GM23338 (cell line): ENCODE data around the gene UNC5C. TPM values are rescaled to one million over a fixed set of nuclear protein-coding genes. Genes with fewer than 3 reads are reported as not detected.

Source experiments
- ATAC-seq: fragments of 200-7000 bp; cut with Tn5 transposase; 3 replicates; pipeline ENCODE4 v1.9.1; 2020
- DNase-seq: peaks from one replicate; pipeline ENCODE4 v3.0.0-alpha.2; 2015; ENCODE audit warnings: low spot score
- H2AFZ ChIP-seq: fragments of 200-600 bp; sonication (generic); 2 replicates; pipeline ENCODE4 v1.8.0; 2016; ENCODE audit warnings: antibody characterized with exemption, mild to moderate bottlenecking, moderate library complexity
- H3F3A ChIP-seq: fragments of 200-600 bp; sonication (generic); replicated peaks from 2 replicates; pipeline ENCODE4 v1.8.0; 2017; ENCODE audit warnings: antibody characterized with exemption, mixed run types, low read depth
- H3K27ac ChIP-seq: fragments of 200-600 bp; sonication (generic); 2 replicates; pipeline ENCODE4 v1.6.1; 2016; ENCODE audit warnings: low read depth
- H3K27me3 ChIP-seq: fragments of 200-600 bp; sonication (generic); 2 replicates; pipeline ENCODE4 v1.8.0; 2016; ENCODE audit warnings: mild to moderate bottlenecking, mixed run types, moderate library complexity; ENCODE audit not compliant: insufficient read depth
- H3K36me3 ChIP-seq: fragments of 200-600 bp; sonication (generic); 2 replicates; pipeline ENCODE4 v1.8.0; 2016; ENCODE audit warnings: mild to moderate bottlenecking; ENCODE audit not compliant: insufficient read depth
- H3K4me1 ChIP-seq: fragments of 200-600 bp; sonication (generic); 2 replicates; pipeline ENCODE4 v1.8.0; 2016; ENCODE audit warnings: mild to moderate bottlenecking, moderate library complexity; ENCODE audit not compliant: insufficient read depth
- H3K4me2 ChIP-seq: fragments of 200-600 bp; sonication (generic); 2 replicates; pipeline ENCODE4 v1.7.1; 2017; ENCODE audit warnings: mixed run types
- H3K4me3 ChIP-seq: fragments of 200-600 bp; sonication (generic); 2 replicates; pipeline ENCODE4 v1.6.1; 2016; ENCODE audit warnings: mixed run types
- H3K79me2 ChIP-seq: fragments of 200-600 bp; sonication (generic); replicated peaks from 2 replicates; pipeline ENCODE4 v1.8.0; 2017; ENCODE audit warnings: mild to moderate bottlenecking; ENCODE audit not compliant: insufficient read depth
- H3K9me2 ChIP-seq: fragments of 200-600 bp; sonication (generic); 2 replicates; pipeline ENCODE4 v1.8.0; 2017; ENCODE audit not compliant: insufficient read depth
- H4K20me1 ChIP-seq: fragments of 200-600 bp; sonication (generic); replicated peaks from 2 replicates; pipeline ENCODE4 v1.8.0; 2017; ENCODE audit warnings: mild to moderate bottlenecking; ENCODE audit not compliant: insufficient read depth
- H3K27ac Mint-ChIP-seq: 2 replicates; pipeline ENCODE4 v1.8.0; 2020; ENCODE audit warnings: inconsistent platforms, mild to moderate bottlenecking, moderate library complexity, mixed read lengths
- H3K27me3 Mint-ChIP-seq: 3 replicates; pipeline ENCODE4 v1.8.0; 2022; ENCODE audit warnings: low read depth, mild to moderate bottlenecking, moderate library complexity, mixed read lengths, inconsistent platforms; ENCODE audit not compliant: insufficient read depth, poor library complexity
- H3K36me3 Mint-ChIP-seq: 3 replicates; pipeline ENCODE4 v1.8.0; 2021; ENCODE audit warnings: low read depth, mild to moderate bottlenecking, inconsistent platforms, moderate library complexity, mixed read lengths
- H3K4me1 Mint-ChIP-seq: 3 replicates; pipeline ENCODE4 v1.8.0; 2020; ENCODE audit warnings: mild to moderate bottlenecking, inconsistent platforms, mixed read lengths
- H3K4me3 Mint-ChIP-seq: 3 replicates; pipeline ENCODE4 v1.8.0; 2021; ENCODE audit warnings: moderate library complexity, mild to moderate bottlenecking, inconsistent platforms, mixed read lengths
- H3K9me3 Mint-ChIP-seq: 3 replicates; pipeline ENCODE4 v1.8.0; 2020; ENCODE audit warnings: moderate library complexity, mild to moderate bottlenecking, inconsistent platforms, mixed read lengths
- CREB1 ChIP-seq: fragments of 250-450 bp; sonication (Bioruptor Pico); IDR thresholded peaks from 2 replicates; pipeline ENCODE4 v1.5.0; 2020; ENCODE audit warnings: low read depth, mild to moderate bottlenecking, moderate library complexity
- ETS1 ChIP-seq: IDR thresholded peaks from 2 replicates; pipeline ENCODE4 v1.6.1; 2016; ENCODE audit warnings: antibody characterized with exemption
- EZH2 ChIP-seq: fragments of 200-600 bp; sonication (generic); IDR thresholded peaks from one replicate; pipeline ENCODE4 v1.8.0; 2017; ENCODE audit warnings: antibody characterized with exemption, mild to moderate bottlenecking, low read depth; ENCODE audit not compliant: unreplicated experiment
- EZH2phosphoT487 ChIP-seq: fragments of 200-600 bp; sonication (generic); IDR thresholded peaks from one replicate; pipeline ENCODE4 v1.8.1; 2018; ENCODE audit warnings: antibody characterized with exemption; ENCODE audit not compliant: unreplicated experiment
- JUNB ChIP-seq: IDR thresholded peaks from one replicate; pipeline ENCODE4 v1.6.1; 2016; ENCODE audit warnings: antibody characterized with exemption; ENCODE audit not compliant: unreplicated experiment
- NANOG ChIP-seq: IDR thresholded peaks from 2 replicates; pipeline ENCODE4 v1.6.1; 2016; ENCODE audit warnings: antibody characterized with exemption, borderline replicate concordance
- REST ChIP-seq: IDR thresholded peaks from one replicate; pipeline ENCODE4 v1.6.1; 2018; ENCODE audit warnings: antibody characterized with exemption; ENCODE audit not compliant: unreplicated experiment
- STAT1 ChIP-seq: IDR thresholded peaks from one replicate; pipeline ENCODE4 v1.6.1; 2016; ENCODE audit warnings: antibody characterized with exemption; ENCODE audit not compliant: unreplicated experiment
- ZNF331 ChIP-seq: fragments of 250-450 bp; sonication (Bioruptor Pico); IDR thresholded peaks from 2 replicates; pipeline ENCODE4 v1.5.0; 2020; ENCODE audit warnings: low read depth, mild to moderate bottlenecking, moderate library complexity
- ZNF462 ChIP-seq: fragments of 250-450 bp; sonication (Bioruptor Pico); IDR thresholded peaks from 2 replicates; pipeline ENCODE4 v1.5.0; 2020; ENCODE audit warnings: mild to moderate bottlenecking, moderate library complexity
- polyA plus RNA-seq: library from polyadenylated mRNA; unstranded; fragments of >200 nt; fragmentation: Nextera tagmentation; extraction: Ambion mirVana; gene quantifications from 2 replicates; pipeline ENCODE4 v1.2.1, GENCODE V29; 2016
- total RNA-seq: library from RNA; depleted of rRNA; stranded (reverse); fragments of >200 nt; shearing (Covaris generic); gene quantifications from 2 replicates; pipeline ENCODE4 v1.2.3, GENCODE V29; 2014

UNC5C gene
- total and polyA plus RNA-seq, 2 experiments from 2014 or later = 0.08 to 0.21 TPM

GRCh38 chr4:95284655-95285054 lies 264.1 kb downstream of the UNC5C start:
- Histone ChIP-seq H3K4me3 (no peak overlapping the region), H3K4me1 (no peaks in the 10 kb centered on the region), H3K27ac (no peak overlapping the region), H3K27me3 (no peaks in the 10 kb centered on the region), H2AFZ (no peak overlapping the region), H3K9me2 (peaks cover 9% of the 10 kb centered on the region; the same call in 1 of the 2 replicates), H3K79me2 (no peaks in the 10 kb centered on the region), H3K4me2 (no peak overlapping the region), H3K36me3 (no peaks in the 10 kb centered on the region), H4K20me1 (no peaks in the 10 kb centered on the region), H3F3A (no peaks in the 10 kb centered on the region)
- ATAC-seq (no peak), DNase-seq (no peak)
- Mint-ChIP-seq H3K27ac (no peak overlapping the region), H3K4me3 (no peak overlapping the region), H3K4me1 (peaks cover 5% of the 10 kb centered on the region; the same call in 1 of the 3 replicates), H3K27me3 (no peaks in the 10 kb centered on the region), H3K9me3 (peaks cover 8% of the 10 kb centered on the region), H3K36me3 (peaks cover 4% of the 10 kb centered on the region; the same call in 2 of the 3 replicates)
- TF ChIP-seq JUNB (no peak), ETS1 (no peak), STAT1 (no peak), EZH2phosphoT487 (no peak), EZH2 (no peak)

GRCh38 chr4:95283320-95283719 lies 265.5 kb downstream of the UNC5C start:
- H3K36me3 Mint-ChIP-seq = no peaks in the 10 kb centered on the region
- no peak overlapping the region for H3K4me2 ChIP-seq
- no peaks in the 10 kb centered on the region for H3K27me3 Mint-ChIP-seq
- H3K4me1 ChIP-seq = no peaks in the 10 kb centered on the region
- no peak overlapping the region for H3K27ac Mint-ChIP-seq
- H3K4me3 ChIP-seq = no peak overlapping the region
- no peak overlapping the region for H2AFZ ChIP-seq
- peaks cover 3% of the 10 kb centered on the region; the same call in 2 of the 3 replicates for H3K9me3 Mint-ChIP-seq
- H3K79me2 ChIP-seq = no peaks in the 10 kb centered on the region
- no peaks in the 10 kb centered on the region for H3F3A ChIP-seq
- no peaks in the 10 kb centered on the region for H3K27me3 ChIP-seq
- H3K36me3 ChIP-seq = no peaks in the 10 kb centered on the region
- H3K27ac ChIP-seq = no peak overlapping the region
- peaks cover 9% of the 10 kb centered on the region; the same call in 1 of the 2 replicates for H3K9me2 ChIP-seq
- DNase-seq = no peak
- ATAC-seq = no peak
- peaks cover 5% of the 10 kb centered on the region; the same call in 2 of the 3 replicates for H3K4me1 Mint-ChIP-seq
- no peaks in the 10 kb centered on the region for H4K20me1 ChIP-seq
- H3K4me3 Mint-ChIP-seq = no peak overlapping the region
- TF ChIP-seq ZNF331 (no peak), REST (no peak), ZNF462 (no peak), CREB1 (CRISPR knock-in tag) (no peak), ETS1 (no peak), JUNB (no peak), NANOG (no peak), EZH2phosphoT487 (no peak), STAT1 (no peak)
